ENCODE results near the gene DNAJB13.

DNAJB13 gene

DNA sequence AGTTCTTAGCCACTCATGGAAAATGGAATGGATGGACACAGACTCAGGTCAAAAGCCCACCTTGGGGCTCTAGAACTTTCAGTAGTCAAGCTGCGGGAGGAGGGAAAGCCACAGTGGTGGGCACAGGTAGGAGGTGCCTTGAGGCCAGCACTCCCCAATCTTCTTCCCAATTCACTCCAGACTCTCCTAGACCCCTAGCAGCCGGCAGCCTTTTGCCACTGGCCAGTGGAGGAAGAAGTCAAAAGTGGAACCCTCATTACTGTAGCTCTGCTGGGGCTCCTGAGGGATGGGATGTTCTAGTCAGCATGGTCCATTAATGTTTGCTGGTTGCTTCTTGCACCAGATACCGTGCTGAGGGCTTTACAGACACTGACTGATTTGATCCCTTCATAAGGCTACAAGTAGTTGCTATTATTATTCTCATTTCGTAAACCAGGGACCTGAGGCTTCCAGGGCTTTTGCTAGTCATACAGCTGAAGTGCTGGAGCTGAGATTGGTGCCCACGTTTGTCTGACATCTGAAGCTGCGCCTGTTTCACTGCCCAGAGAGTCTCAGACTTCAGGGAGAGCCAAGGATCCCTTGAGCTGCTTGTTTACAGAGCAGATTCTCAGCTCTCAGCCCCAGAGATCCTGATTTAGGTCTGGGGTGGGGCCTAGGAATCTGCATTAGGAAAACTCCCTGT, 57.0 kb downstream of the DNAJB13 start:
- TF ChIP-seq, protein P1, sequence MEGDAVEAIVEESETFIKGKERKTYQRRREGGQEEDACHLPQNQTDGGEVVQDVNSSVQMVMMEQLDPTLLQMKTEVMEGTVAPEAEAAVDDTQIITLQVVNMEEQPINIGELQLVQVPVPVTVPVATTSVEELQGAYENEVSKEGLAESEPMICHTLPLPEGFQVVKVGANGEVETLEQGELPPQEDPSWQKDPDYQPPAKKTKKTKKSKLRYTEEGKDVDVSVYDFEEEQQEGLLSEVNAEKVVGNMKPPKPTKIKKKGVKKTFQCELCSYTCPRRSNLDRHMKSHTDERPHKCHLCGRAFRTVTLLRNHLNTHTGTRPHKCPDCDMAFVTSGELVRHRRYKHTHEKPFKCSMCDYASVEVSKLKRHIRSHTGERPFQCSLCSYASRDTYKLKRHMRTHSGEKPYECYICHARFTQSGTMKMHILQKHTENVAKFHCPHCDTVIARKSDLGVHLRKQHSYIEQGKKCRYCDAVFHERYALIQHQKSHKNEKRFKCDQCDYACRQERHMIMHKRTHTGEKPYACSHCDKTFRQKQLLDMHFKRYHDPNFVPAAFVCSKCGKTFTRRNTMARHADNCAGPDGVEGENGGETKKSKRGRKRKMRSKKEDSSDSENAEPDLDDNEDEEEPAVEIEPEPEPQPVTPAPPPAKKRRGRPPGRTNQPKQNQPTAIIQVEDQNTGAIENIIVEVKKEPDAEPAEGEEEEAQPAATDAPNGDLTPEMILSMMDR (IDR thresholded peaks at IDR 0.05; ENCODE audit: extremely low read depth, insufficient read depth, missing control alignments) = no peak
- DNase-seq (ENCODE audit: low spot score) = no peak
- in situ Hi-C loops (cut with MboI; ENCODE audit: low pct_unique_long_range_greater_than_20kb, low sequenced_read_pairs, unreplicated experiment) = no loop called here

- TF ChIP-seq, protein P1 (IDR thresholded peaks at IDR 0.05; ENCODE audit: extremely low read depth, insufficient read depth, missing control alignments) = no peak
- in situ Hi-C loops (cut with MboI; ENCODE audit: low pct_unique_long_range_greater_than_20kb, low sequenced_read_pairs, unreplicated experiment) = no loop called here
- DNase-seq (ENCODE audit: low spot score) = no peak
Measured at GRCh38 chr11:74008373-74009229, 57.8 kb downstream of the DNAJB13 start, which contains the start of gene UCP3. UCP3 (minus strand) TSS chr11:74009085; CDS start chr11:74007042, 2,043 bp downstream.

DNA sequence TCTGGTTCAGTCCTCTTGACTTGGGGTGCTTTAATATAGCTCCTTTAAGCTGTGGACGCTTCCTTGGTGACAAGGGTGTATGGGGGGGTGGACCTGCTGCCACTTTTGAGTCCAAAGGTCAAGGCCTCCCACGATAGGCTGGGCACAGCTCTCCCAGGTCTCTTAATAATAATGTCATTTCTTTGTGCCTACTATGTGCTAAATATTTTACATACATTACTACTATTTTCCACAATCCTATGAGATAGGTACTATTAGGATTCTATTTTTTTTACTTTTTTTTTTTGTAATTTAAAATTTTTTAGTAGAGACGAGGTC, 58.4 kb downstream of the DNAJB13 start:
- in situ Hi-C loops (cut with MboI; ENCODE audit: low pct_unique_long_range_greater_than_20kb, low sequenced_read_pairs, unreplicated experiment) = no loop called here
- no peak for DNase-seq (ENCODE audit: low spot score)
- TF ChIP-seq, protein P1 (IDR thresholded peaks at IDR 0.05; ENCODE audit: extremely low read depth, insufficient read depth, missing control alignments) = no peak

GRCh38 chr11:74009675-74010305, 59.0 kb downstream of the DNAJB13 start:
- TF ChIP-seq, protein P1 (IDR thresholded peaks at IDR 0.05; ENCODE audit: extremely low read depth, insufficient read depth, missing control alignments) = no peak
- in situ Hi-C loops (cut with MboI; ENCODE audit: low pct_unique_long_range_greater_than_20kb, low sequenced_read_pairs, unreplicated experiment) = no loop called here
- no peak for DNase-seq (ENCODE audit: low spot score)

GRCh38 chr11:74010306-74011300, 59.8 kb downstream of the DNAJB13 start:
- no peak for DNase-seq (ENCODE audit: low spot score)
- in situ Hi-C loops (cut with MboI; ENCODE audit: low pct_unique_long_range_greater_than_20kb, low sequenced_read_pairs, unreplicated experiment) = no loop called here
- TF ChIP-seq, protein P1 (IDR thresholded peaks at IDR 0.05; ENCODE audit: extremely low read depth, insufficient read depth, missing control alignments) = no peak

All from GM13977 (cell line).